ENCODE data around the gene BCL2. TPM values are rescaled to one million over a fixed set of nuclear protein-coding genes. Genes with fewer than 3 reads are reported as not detected.

BCL2 gene
- total and polyA plus RNA-seq, 9 of the 15 experiments (the other 6 are each of a cell fraction or from before 2014, with no cell fraction given), result 0.10 to 1.1 (median 0.65) TPM

GRCh38 chr18:63145851-63146555 is 173.6 kb downstream of the BCL2 start (continued):
- TF ChIP-seq USF1 (CRISPR knock-in tag; IDR thresholded peaks at IDR 0.05), result no peak
- no peak for TF ChIP-seq ZNF347 (CRISPR knock-in tag; IDR thresholded peaks at IDR 0.05; ENCODE audit: low read depth)
- no peak for TF ChIP-seq ZSCAN32 (CRISPR knock-in tag; IDR thresholded peaks at IDR 0.05)
- no peak for TF ChIP-seq ZNF121 (CRISPR knock-in tag; conservative IDR thresholded peaks at IDR 0.05)
- TF ChIP-seq E2F5 (CRISPR knock-in tag; IDR thresholded peaks at IDR 0.05), result no peak
- TF ChIP-seq GTF2E2 (tag; IDR thresholded peaks at IDR 0.05), result no peak
- no peak for TF ChIP-seq SMC3 (conservative IDR thresholded peaks at IDR 0.05; ENCODE audit: insufficient read depth, low read depth, low read length)
- TF ChIP-seq ZNF253 (CRISPR knock-in tag; conservative IDR thresholded peaks at IDR 0.05), result no peak
- TF ChIP-seq HDAC3 (IDR thresholded peaks at IDR 0.05; ENCODE audit: borderline replicate concordance, partially characterized antibody), result no peak

Data from K562 (cell line).